Lower leg skin (tissue), 4 donors: ENCODE results near the gene STK38L. TPM values are rescaled to one million over a fixed set of nuclear protein-coding genes. Genes with fewer than 3 reads are reported as not detected.
"Not testable (repeated sequence)": the region's sequence is repeated elsewhere in the genome, so short reads cannot be mapped to it uniquely, and the experiment has no call there.

ENCODE experiments used
- DNase-seq, 2 donors: peaks; one replicate each; pipeline ENCODE4 v3.0.0-alpha.2; 2019; ENCODE audit warnings: low spot score in 2 of 2
- H3K4me3 ChIP-seq: fragments of 200-600 bp; sonication (generic); 2 replicates; pipeline ENCODE4 v1.5.1; 2017; ENCODE audit warnings: mild to moderate bottlenecking, low read depth; ENCODE audit not compliant: poor library complexity, severe bottlenecking
- POLR2A ChIP-seq, 2 donors: fragments of 450-650 bp; IDR thresholded peaks; one replicate each; pipeline ENCODE4 v1.6.1; 2016 to 2017; ENCODE audit warnings: antibody characterized with exemption in 2 of 2, mild to moderate bottlenecking in 1 of 2, moderate library complexity in 1 of 2
- WGBS, 2 donors: methylation state at CpG; one replicate each; pipeline ENCODE4 v1.1.5; 2018; 5-methylcytosine and 5-hydroxymethylcytosine counted together
- intact Hi-C: fragments of 100-400 bp; cut with DNase I; formaldehyde crosslinking; loops from one replicate; pipeline ENCODE4 v1.15.0; 2023; ENCODE audit warnings: low total_unique reads
- total RNA-seq, 4 donors: library from RNA; depleted of rRNA; stranded (reverse); fragments of >200 nt; gene quantifications; one replicate each; pipeline ENCODE4 v1.1.0, GENCODE V29; 2016
- TF ChIP-seq, protein P1 (sequence below), 3 donors: fragments of 450-650 bp; IDR thresholded peaks; one replicate each; pipeline ENCODE4 v1.5.1; 2016; ENCODE audit warnings: antibody characterized with exemption in 3 of 3, mild to moderate bottlenecking in 3 of 3, moderate library complexity in 2 of 3

The STK38L gene
- total RNA-seq, 4 donors from 2014 or later = 19.1 to 39.2 (median 27.1) TPM

DNA sequence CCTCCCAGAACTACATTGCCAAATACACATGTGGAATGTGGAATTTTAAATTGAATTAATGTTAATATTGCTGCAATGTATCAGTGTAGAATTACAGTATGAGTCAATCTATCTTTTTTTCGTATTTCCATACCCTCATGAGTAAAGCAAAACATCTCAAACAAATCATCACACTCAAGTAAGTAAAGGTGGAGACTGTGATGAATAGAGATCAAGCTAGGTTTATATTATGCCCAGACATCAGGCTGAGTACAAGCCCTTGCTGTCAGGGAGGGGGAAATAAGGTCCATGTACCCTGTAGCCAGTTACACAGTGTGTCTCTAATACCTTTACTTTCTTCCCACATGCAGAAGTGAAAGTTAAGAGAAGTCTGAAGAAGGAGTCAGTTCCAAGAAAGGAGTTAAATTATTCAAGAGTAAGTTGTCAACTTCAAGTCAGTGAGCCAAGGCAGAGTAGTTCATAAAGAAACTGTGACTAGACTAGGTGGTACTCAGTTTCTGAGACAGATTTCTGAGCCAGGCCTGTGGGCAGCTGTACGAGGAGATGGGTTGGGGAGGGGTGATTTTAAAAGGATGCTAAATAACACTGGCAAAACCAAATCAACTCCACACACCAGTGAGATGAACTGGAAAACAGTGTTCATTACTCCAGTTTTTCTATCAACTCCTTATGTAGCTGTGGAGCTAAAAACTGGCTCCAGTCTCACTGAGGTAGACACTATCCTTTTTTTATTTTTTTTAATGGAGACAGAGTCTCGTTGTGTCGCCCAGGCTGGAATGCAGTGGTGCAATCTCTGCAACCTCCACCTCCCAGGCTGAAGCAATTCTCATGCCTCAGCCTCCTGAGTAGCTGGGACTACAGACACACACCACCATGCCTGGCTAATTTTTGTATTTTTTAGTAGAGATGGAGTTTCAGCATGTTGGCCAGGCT lies 23.8 kb upstream of the STK38L start:
- 50 to 59% methylated on average over 4 of the region's 4 CpGs for WGBS, 2 donors
- intact Hi-C loops = no loop called here
- TF ChIP-seq POLR2A (IDR thresholded peaks at IDR 0.05) = no peak
- TF ChIP-seq, protein P1, sequence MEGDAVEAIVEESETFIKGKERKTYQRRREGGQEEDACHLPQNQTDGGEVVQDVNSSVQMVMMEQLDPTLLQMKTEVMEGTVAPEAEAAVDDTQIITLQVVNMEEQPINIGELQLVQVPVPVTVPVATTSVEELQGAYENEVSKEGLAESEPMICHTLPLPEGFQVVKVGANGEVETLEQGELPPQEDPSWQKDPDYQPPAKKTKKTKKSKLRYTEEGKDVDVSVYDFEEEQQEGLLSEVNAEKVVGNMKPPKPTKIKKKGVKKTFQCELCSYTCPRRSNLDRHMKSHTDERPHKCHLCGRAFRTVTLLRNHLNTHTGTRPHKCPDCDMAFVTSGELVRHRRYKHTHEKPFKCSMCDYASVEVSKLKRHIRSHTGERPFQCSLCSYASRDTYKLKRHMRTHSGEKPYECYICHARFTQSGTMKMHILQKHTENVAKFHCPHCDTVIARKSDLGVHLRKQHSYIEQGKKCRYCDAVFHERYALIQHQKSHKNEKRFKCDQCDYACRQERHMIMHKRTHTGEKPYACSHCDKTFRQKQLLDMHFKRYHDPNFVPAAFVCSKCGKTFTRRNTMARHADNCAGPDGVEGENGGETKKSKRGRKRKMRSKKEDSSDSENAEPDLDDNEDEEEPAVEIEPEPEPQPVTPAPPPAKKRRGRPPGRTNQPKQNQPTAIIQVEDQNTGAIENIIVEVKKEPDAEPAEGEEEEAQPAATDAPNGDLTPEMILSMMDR (IDR thresholded peaks at IDR 0.05) = no peak
- no peak overlapping the region for H3K4me3 ChIP-seq
- no peak for DNase-seq

DNA sequence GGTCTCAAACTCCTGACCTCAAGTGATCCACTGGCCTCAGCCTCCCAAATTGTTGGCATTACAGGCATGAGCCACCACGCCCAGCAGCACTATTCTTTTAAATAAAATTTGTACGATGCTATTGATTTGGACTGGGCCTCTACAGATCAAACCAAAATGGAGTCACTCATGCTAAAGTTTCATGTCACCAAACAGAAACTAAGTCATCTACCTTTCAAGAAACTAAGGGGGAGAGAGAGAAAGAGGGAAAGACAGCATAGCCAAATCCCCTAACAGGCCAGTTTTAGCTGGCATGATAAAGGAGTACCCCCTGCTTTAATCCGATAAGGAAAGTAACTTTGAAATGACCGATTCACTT lies 23.1 kb upstream of the STK38L start:
- TF ChIP-seq POLR2A (IDR thresholded peaks at IDR 0.05) = no peak
- TF ChIP-seq, protein P1 (IDR thresholded peaks at IDR 0.05) = no peak
- WGBS, 2 donors = 81 to 85% methylated on average over 4 of the region's 4 CpGs
- intact Hi-C loops = no loop called here
- no peak overlapping the region for H3K4me3 ChIP-seq
- DNase-seq = no peak

GRCh38 chr12:27221625-27222387 lies 22.3 kb upstream of the STK38L start:
- no peak overlapping the region for H3K4me3 ChIP-seq
- TF ChIP-seq, protein P1 (IDR thresholded peaks at IDR 0.05) = no peak
- no peak for TF ChIP-seq POLR2A (IDR thresholded peaks at IDR 0.05)
- WGBS, 2 donors = 84 to 88% methylated on average over 7 of the region's 7 CpGs
- intact Hi-C loops = no loop called here
- no peak for DNase-seq

GRCh38 chr12:27226407-27226929 lies 17.6 kb upstream of the STK38L start:
- no peak overlapping the region for H3K4me3 ChIP-seq
- no peak for TF ChIP-seq POLR2A (IDR thresholded peaks at IDR 0.05)
- TF ChIP-seq, protein P1 (IDR thresholded peaks at IDR 0.05) = no peak
- peak in 1 of 2 donors; percentile 31 for DNase-seq
- WGBS, 2 donors = 17 to 25% methylated on average over 5 of the region's 5 CpGs
- intact Hi-C loops = no loop called here

GRCh38 chr12:27229367-27229766 lies 14.7 kb upstream of the STK38L start:
- H3K4me3 ChIP-seq = no peak overlapping the region
- WGBS, 2 donors = 72 to 77% methylated on average over 1 of the region's 1 CpG
- no peak for TF ChIP-seq POLR2A (IDR thresholded peaks at IDR 0.05)
- TF ChIP-seq, protein P1 (IDR thresholded peaks at IDR 0.05) = no peak
- no peak for DNase-seq
- intact Hi-C loops = no loop called here

DNA sequence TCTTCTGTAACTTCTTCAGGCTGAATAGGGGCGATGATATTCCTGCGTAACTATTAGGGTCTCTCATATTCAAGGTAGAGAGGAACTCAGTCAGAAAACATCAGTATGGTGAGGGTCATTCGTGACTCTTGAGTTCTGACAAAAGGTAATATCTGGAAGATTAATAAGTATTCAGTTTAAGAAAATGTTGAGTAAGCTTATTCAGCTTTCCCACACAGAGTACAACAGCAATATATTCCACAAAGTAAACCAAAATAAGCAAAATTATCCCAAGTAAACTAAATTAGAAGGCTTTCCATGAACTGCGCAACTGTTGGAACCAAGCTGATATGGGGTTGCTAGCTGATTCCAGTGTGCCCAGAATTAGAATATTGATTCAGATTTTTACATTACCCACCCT lies 12.7 kb upstream of the STK38L start:
- WGBS, 2 donors = 69 to 88% methylated on average over 4 of the region's 4 CpGs
- intact Hi-C loops, H3K4me3 ChIP-seq: not testable (repeated sequence)

More for the DNA sequence above, 12.7 kb upstream of the STK38L start:
- DNase-seq = not testable (repeated sequence)
